HepG2 (cell line): ENCODE results near the gene CLIC1. TPM values are rescaled to one million over a fixed set of nuclear protein-coding genes. Genes with fewer than 3 reads are reported as not detected.
A peak's percentile ranks its signal among the peaks of the same experiment; 100 is the strongest.

Source experiments
- CCAR2 ChIP-seq: fragments of 200-400 bp; formaldehyde crosslinking; optimal IDR thresholded peaks from 2 replicates; pipeline ENCODE3; 2018; ENCODE audit warnings: low read depth, mild to moderate bottlenecking, low read length, moderate library complexity
- DMTF1 ChIP-seq: sonication (generic); formaldehyde crosslinking; IDR thresholded peaks from 2 replicates; pipeline ENCODE4 v1.4.0; 2020; ENCODE audit warnings: mild to moderate bottlenecking, missing genetic modification reagents
- EZH2 ChIP-seq: conservative IDR thresholded peaks from 2 replicates; pipeline ENCODE4 v1.6.1; 2012; ENCODE audit warnings: mild to moderate bottlenecking, low read depth, low read length, moderate library complexity
- GLMP ChIP-seq: sonication (generic); formaldehyde crosslinking; IDR thresholded peaks from 2 replicates; pipeline ENCODE4 v1.9.0; 2021; ENCODE audit warnings: missing genetic modification reagents, mild to moderate bottlenecking, borderline replicate concordance
- GMEB1 ChIP-seq: sonication (generic); formaldehyde crosslinking; IDR thresholded peaks from 2 replicates; pipeline ENCODE4 v1.5.1; 2020; ENCODE audit warnings: missing genetic modification reagents, mild to moderate bottlenecking, borderline replicate concordance
- HCFC1 ChIP-seq: fragments of 150-350 bp; IDR thresholded peaks from 2 replicates; pipeline ENCODE4 v1.6.1; 2014; ENCODE audit warnings: low read depth, low read length
- HNRNPL ChIP-seq: fragments of 200-400 bp; formaldehyde crosslinking; IDR thresholded peaks from 2 replicates; pipeline ENCODE4 v1.6.1; 2017; ENCODE audit warnings: mild to moderate bottlenecking, low read depth, low read length
- MATR3 ChIP-seq: sonication (generic); formaldehyde crosslinking; IDR thresholded peaks from 2 replicates; pipeline ENCODE4 v1.4.0; 2020; ENCODE audit warnings: missing genetic modification reagents
- MBD4 ChIP-seq: IDR thresholded peaks from 2 replicates; pipeline ENCODE4 v1.6.1; 2012; ENCODE audit warnings: low read length, inconsistent platforms, borderline replicate concordance
- MED13 ChIP-seq: sonication (generic); formaldehyde crosslinking; IDR thresholded peaks from 2 replicates; pipeline ENCODE4 v1.5.0; 2020; ENCODE audit warnings: missing genetic modification reagents
- MTF2 ChIP-seq: sonication (generic); formaldehyde crosslinking; IDR thresholded peaks from 2 replicates; pipeline ENCODE4 v1.5.0; 2020; ENCODE audit warnings: missing genetic modification reagents, borderline replicate concordance
- NFYC ChIP-seq: IDR thresholded peaks from 2 replicates; pipeline ENCODE4 v1.6.1; 2016; ENCODE audit warnings: missing genetic modification reagents, missing compliant biosample characterization
- PTBP1 ChIP-seq: fragments of 200-400 bp; formaldehyde crosslinking; IDR thresholded peaks from 2 replicates; pipeline ENCODE4 v1.6.1; 2018; ENCODE audit warnings: low read length, low read depth; ENCODE audit not compliant: poor library complexity, severe bottlenecking
- RBFOX2 ChIP-seq: fragments of 200-400 bp; formaldehyde crosslinking; IDR thresholded peaks from 2 replicates; pipeline ENCODE4 v1.6.1; 2017; ENCODE audit warnings: low read depth, mild to moderate bottlenecking, low read length
- SNAPC2 ChIP-seq: sonication (generic); formaldehyde crosslinking; IDR thresholded peaks from 2 replicates; pipeline ENCODE4 v1.8.1; 2022; ENCODE audit warnings: mild to moderate bottlenecking, missing genetic modification reagents
- SOX6 ChIP-seq, 2 experiments: fragments of 450-650 bp in 1 of 2; sonication (generic) in 1 of 2; formaldehyde crosslinking in 1 of 2; IDR thresholded peaks; 2 replicates each; pipeline versions ENCODE4 v1.4.0 to v1.6.1; 2017 to 2020; ENCODE audit warnings: antibody characterized with exemption in 1 of 2, mild to moderate bottlenecking in 1 of 2, missing genetic modification reagents in 1 of 2
- TEAD3 ChIP-seq: optimal IDR thresholded peaks from 2 replicates; pipeline ENCODE3; 2016; ENCODE audit warnings: borderline replicate concordance
- TRAFD1 ChIP-seq: sonication (generic); formaldehyde crosslinking; IDR thresholded peaks from 2 replicates; pipeline ENCODE4 v1.5.1; 2020; ENCODE audit warnings: missing genetic modification reagents, mild to moderate bottlenecking, borderline replicate concordance
- ZBTB26 ChIP-seq: IDR thresholded peaks from 2 replicates; pipeline ENCODE4 v1.6.1; 2016; ENCODE audit warnings: missing compliant biosample characterization, missing genetic modification reagents, borderline replicate concordance
- ZBTB7A ChIP-seq: sonication (generic); formaldehyde crosslinking; IDR thresholded peaks from 2 replicates; pipeline ENCODE4 v1.8.0; 2022; ENCODE audit warnings: mild to moderate bottlenecking, missing genetic modification reagents
- ZMAT3 ChIP-seq: sonication (generic); formaldehyde crosslinking; conservative IDR thresholded peaks from 2 replicates; pipeline ENCODE4 v1.7.0; 2021; ENCODE audit warnings: missing genetic modification reagents
- ZNF234 ChIP-seq: sonication (generic); formaldehyde crosslinking; conservative IDR thresholded peaks from 2 replicates; pipeline ENCODE4 v1.5.1; 2020; ENCODE audit warnings: mild to moderate bottlenecking, missing genetic modification reagents
- ZNF720 ChIP-seq: sonication (generic); formaldehyde crosslinking; IDR thresholded peaks from 2 replicates; pipeline ENCODE4 v1.4.0; 2020; ENCODE audit warnings: missing genetic modification reagents
- polyA plus RNA-seq, 8 experiments: library from polyadenylated mRNA; depleted of rRNA in 3 of 8; stranded (reverse) in 7 of 8; unstranded in 1 of 8; fragments of >200 nt; fragmentation: Illumina TruSeq in 4 of 8; extraction: Trizol in 4 of 8; gene quantifications; 2 replicates each; pipeline versions ENCODE4 v1.2.1 to v1.2.3, GENCODE V29; 2011 to 2016; ENCODE audit warnings: low read depth in 4 of 8, missing spikeins in 1 of 8, mixed read lengths in 1 of 8; ENCODE audit not compliant: insufficient read depth in 1 of 8
- total RNA-seq, 5 experiments: library from RNA; depleted of rRNA; stranded (reverse); fragments of >200 nt; fragmentation: Illumina TruSeq; extraction: Trizol; gene quantifications; 2 replicates each; pipeline ENCODE4 v1.2.3, GENCODE V29; 2016; ENCODE audit warnings: low read depth in 1 of 5

The CLIC1 gene
- total and polyA plus RNA-seq, 2 of the 13 experiments (the other 11 are each of a cell fraction or from before 2014, with no cell fraction given) = 602 to 891 TPM

GRCh38 chr6:31713991-31714684, 22.2 kb downstream of the CLIC1 start (continued):
- TF ChIP-seq DMTF1 (CRISPR knock-in tag) (no peak), RBFOX2 (no peak), CCAR2 (peak; percentile 76), SNAPC2 (no peak), ZNF234 (no peak), ZMAT3 (CRISPR knock-in tag) (no peak), HNRNPL (no peak), ZBTB26 (CRISPR knock-in tag) (no peak), SOX6 (IDR thresholded peaks at IDR 0.05) (no peak), SOX6 (CRISPR knock-in tag; IDR thresholded peaks at IDR 0.05) (peak; percentile 6), MED13 (CRISPR knock-in tag) (no peak), MBD4 (no peak), ZNF720 (CRISPR knock-in tag) (no peak), GLMP (no peak), NFYC (CRISPR knock-in tag) (no peak), EZH2 (no peak), HCFC1 (no peak), MATR3 (CRISPR knock-in tag) (no peak), PTBP1 (no peak), GMEB1 (CRISPR knock-in tag) (no peak), TRAFD1 (CRISPR knock-in tag) (no peak), TEAD3 (CRISPR knock-in tag) (peak; percentile 36), ZBTB7A (CRISPR knock-in tag) (no peak), MTF2 (CRISPR knock-in tag) (no peak)
